ENCODE results near the gene PEAK1. TPM values are rescaled to one million over a fixed set of nuclear protein-coding genes. Genes with fewer than 3 reads are reported as not detected.

The PEAK1 gene
- total RNA-seq, 1 experiment from 2014 or later = 58.7 TPM

DNA sequence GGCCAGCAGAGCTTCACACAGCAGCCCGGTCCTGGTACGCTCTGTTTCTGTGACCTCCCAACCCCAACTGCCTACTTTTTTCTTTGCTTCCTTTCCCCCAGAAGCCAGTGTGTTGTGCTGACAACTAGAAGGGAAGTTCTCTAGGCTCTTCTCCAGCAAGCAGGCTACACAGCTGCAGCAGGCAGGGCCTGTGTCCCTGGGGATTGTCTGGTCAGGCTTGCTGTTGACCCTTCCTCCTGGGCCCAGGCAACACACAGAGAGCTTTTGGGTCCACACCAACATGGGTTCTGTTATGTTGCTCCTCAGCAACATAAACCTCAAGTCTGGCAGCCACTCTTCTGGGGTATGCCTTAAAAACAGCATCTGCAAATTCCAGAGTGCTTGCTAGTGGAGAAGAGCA lies 312.8 kb downstream of the PEAK1 start:
- DNase-seq (ENCODE audit: low read depth, low spot score) (no peak), ATAC-seq (no peak)
- Histone ChIP-seq H3K4me1 (ENCODE audit: control insufficient read depth, insufficient read depth, low read length) (no peaks in the 10 kb centered on the region), H3K36me3 (ENCODE audit: control insufficient read depth, insufficient read depth, low read length) (no peaks in the 10 kb centered on the region), H3K27me3 (ENCODE audit: control insufficient read depth, insufficient read depth, low read length) (no peaks in the 10 kb centered on the region; the same call in 1 of the 2 replicates), H3K9me3 (ENCODE audit: control insufficient read depth, insufficient read depth, low read depth, low read length) (no peaks in the 10 kb centered on the region), H3K4me3 (ENCODE audit: low read depth in 2 of 2, low read length in 2 of 2) (no peak overlapping the region), H3K27ac (ENCODE audit: low read length) (no peak overlapping the region)
- in situ Hi-C loops (cut with HindIII; ENCODE audit: low pct_unique_long_range_greater_than_20kb, low sequenced_read_pairs) (no loop called here), intact Hi-C loops (cut with micrococcal nuclease; ENCODE audit: unreplicated experiment) (no loop called here)
- CTCF ChIA-PET = interaction anchor here (0.5 to 1.7 kb wide), 3 partner anchors 8 to 436 kb away, joined by 3 to 8 read pairs (median 7); no protein-coding TSS in a partner anchor
- POLR2A ChIA-PET = no interaction called here
- TF ChIP-seq TCF7L2 (IDR thresholded peaks at IDR 0.05; ENCODE audit: low read depth, low read length) (no peak), CTCF (IDR thresholded peaks at IDR 0.05) (no peak), REST (IDR thresholded peaks at IDR 0.05; ENCODE audit: insufficient read depth in 1 of 2, low read depth in 2 of 2, low read length in 1 of 2) (no peak), SIN3A (IDR thresholded peaks at IDR 0.05; ENCODE audit: borderline replicate concordance, insufficient read depth, low read depth, low read length) (no peak), POLR2AphosphoS5 (IDR thresholded peaks at IDR 0.05; ENCODE audit: low read depth, low read length) (no peak)
- BruUV-seq (replicated peaks) = no TSS peak

GRCh38 chr15:77104155-77104554 lies 315.7 kb downstream of the PEAK1 start:
- DNase-seq (ENCODE audit: low read depth, low spot score) = no peak
- no peak overlapping the region for H3K27ac ChIP-seq (ENCODE audit: low read length)
- in situ Hi-C loops (cut with HindIII; ENCODE audit: low pct_unique_long_range_greater_than_20kb, low sequenced_read_pairs) (no loop called here), intact Hi-C loops (cut with micrococcal nuclease; ENCODE audit: unreplicated experiment) (no loop called here)
- H3K36me3 ChIP-seq (ENCODE audit: control insufficient read depth, insufficient read depth, low read length) = no peaks in the 10 kb centered on the region
- no peak overlapping the region for H3K4me3 ChIP-seq (ENCODE audit: low read depth in 2 of 2, low read length in 2 of 2)
- POLR2A ChIA-PET = interaction anchor here (0.5 kb wide), 1 partner anchor 315 kb away, joined by 3 read pairs; no protein-coding TSS in a partner anchor
- CTCF ChIA-PET = no interaction called here
- ATAC-seq = no peak
- TF ChIP-seq CTCF (IDR thresholded peaks at IDR 0.05) (no peak), SIN3A (IDR thresholded peaks at IDR 0.05; ENCODE audit: borderline replicate concordance, insufficient read depth, low read depth, low read length) (no peak), TCF7L2 (IDR thresholded peaks at IDR 0.05; ENCODE audit: low read depth, low read length) (no peak), POLR2AphosphoS5 (IDR thresholded peaks at IDR 0.05; ENCODE audit: low read depth, low read length) (no peak), REST (IDR thresholded peaks at IDR 0.05; ENCODE audit: insufficient read depth in 1 of 2, low read depth in 2 of 2, low read length in 1 of 2) (no peak)
- H3K4me1 ChIP-seq (ENCODE audit: control insufficient read depth, insufficient read depth, low read length) = no peaks in the 10 kb centered on the region
- no peaks in the 10 kb centered on the region for H3K9me3 ChIP-seq (ENCODE audit: control insufficient read depth, insufficient read depth, low read depth, low read length)
- no TSS peak for BruUV-seq (replicated peaks)
- no peaks in the 10 kb centered on the region; the same call in 1 of the 2 replicates for H3K27me3 ChIP-seq (ENCODE audit: control insufficient read depth, insufficient read depth, low read length)
